Islet precursor cell (in vitro differentiated cells): Measurements from ENCODE around the gene FHIT.

Source experiments
- DNase-seq: peaks from one replicate; pipeline ENCODE4 v3.0.0-alpha.2; 2018

The FHIT gene

GRCh38 chr3:60015032-60015705 lies 1236.1 kb downstream of the FHIT start:
- no peak for DNase-seq

DNA sequence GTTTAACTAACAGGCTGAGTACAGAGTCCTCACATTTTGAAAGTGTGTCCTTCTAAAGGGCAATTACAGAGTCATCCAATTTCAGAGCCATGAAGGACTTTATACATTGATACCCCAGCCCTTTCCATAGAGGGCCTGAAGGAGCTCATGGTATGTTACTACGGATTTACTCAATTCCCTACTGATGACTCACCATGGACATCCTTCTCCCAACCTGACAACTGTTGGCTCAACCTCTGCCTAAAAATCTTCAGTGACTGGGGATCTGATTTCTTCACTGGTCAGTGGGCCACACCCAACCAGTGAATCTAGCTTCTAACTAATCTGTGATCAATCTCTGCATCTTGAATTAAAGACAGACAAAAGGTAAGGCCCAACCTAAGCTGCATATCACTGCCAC lies 1238.0 kb downstream of the FHIT start:
- peak; percentile 56 for DNase-seq

GRCh38 chr3:60011218-60011617 lies 1240.0 kb downstream of the FHIT start:
- DNase-seq, result no peak

DNA sequence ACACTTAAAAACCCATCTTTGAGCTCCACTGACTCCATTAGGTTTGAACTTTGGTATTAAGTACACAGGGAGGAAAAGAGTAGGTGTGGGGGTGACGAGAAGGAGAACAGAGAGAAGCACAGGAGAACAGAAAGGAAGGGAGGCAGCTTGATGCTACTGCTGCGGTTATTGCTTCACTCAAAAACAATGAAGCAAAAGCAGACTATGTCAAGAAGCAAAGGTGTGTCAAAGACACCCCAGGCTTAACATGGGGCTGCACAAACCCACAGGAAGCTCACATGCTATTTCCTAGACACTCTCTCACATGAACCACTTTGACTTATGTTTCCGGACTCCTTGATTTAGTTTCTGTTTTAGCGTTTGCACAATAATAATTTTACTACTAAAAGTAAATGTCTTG lies 1240.5 kb downstream of the FHIT start:
- no peak for DNase-seq

DNA sequence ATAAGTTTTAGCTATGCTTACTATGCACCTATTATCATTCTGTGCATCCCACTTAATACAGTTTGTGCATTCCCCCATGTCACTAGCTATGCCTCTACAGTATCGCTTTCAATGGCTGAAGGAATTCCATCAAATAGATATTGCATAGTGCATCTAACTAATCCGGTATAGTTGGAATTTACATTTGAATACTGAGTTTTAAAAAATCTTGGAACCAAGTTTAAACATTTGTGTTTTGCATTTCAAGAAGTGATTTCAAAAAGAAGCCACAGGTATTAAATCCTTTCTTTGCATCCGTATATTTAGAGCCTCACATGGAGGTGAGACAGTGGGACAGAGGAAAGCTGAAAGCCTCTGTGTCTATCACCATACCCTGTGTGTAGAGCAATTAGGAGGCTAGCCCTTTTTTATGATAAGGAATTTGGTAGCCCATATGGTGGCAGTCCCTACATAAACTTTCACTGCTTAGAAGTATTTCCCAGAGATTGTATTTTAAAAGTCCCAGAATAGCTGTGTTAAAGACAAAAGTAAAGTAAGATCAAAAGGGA lies 1241.2 kb downstream of the FHIT start:
- no peak for DNase-seq

DNA sequence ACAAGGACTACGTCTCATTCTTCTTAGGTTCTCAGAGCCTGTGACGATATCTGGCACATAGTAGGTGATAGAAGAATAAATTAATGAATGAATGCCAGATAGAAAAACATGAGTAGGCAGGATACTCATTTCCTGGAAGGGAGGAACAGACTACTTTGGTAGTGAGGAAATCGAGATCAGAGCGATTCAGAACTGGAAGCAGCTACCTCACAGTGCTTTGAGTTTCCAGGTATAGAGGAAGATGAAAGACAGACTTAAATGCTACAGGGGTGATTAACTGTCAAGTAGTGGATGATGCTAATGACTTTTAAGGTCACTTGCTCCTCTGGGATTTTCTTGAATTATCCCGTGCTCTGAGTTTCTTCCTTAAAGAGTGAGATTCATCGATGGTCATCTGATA lies 1249.9 kb downstream of the FHIT start:
- DNase-seq, result no peak

DNA sequence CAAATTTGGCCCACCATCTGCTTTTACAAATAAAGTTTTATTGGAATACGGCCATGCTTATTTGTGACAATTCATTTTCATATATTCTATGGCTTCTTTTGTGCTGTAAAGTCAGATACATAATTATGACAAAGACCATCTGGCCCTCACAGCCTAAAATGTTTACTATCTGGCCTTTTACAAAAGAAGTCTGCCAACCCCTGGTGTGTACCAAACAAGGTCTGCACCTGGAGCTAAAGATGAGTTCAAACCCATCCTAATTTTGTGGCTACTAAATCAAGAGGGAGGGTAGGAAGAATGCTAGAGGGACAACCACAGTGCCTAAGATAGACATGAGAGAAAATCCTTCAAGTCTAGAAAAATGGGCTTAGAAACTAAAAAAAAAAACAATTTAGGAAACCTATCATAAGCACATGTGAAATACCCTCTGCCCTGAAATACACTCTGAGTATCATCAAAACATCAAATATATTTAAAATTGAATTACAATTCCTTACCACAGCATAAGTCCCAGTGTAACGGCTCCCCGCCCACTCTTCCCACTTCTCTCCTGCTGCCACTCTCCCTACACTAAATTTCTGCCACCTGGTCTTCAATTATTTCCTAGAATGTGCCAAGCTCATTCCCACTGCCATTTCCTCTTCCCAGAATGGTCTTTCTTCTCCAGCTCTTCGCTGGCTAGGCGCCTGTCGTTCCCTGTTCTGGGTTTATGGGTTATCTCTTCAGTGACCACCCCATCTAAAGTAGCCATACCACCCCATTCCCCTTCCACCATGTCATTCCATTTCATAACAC lies 1250.7 kb downstream of the FHIT start:
- DNase-seq, result no peak

- DNase-seq, result no peak
Observed at GRCh38 chr3:59998058-59998457, 1253.2 kb downstream of the FHIT start.

- no peak for DNase-seq
Observed at GRCh38 chr3:59997583-59997982, 1253.7 kb downstream of the FHIT start.

DNA sequence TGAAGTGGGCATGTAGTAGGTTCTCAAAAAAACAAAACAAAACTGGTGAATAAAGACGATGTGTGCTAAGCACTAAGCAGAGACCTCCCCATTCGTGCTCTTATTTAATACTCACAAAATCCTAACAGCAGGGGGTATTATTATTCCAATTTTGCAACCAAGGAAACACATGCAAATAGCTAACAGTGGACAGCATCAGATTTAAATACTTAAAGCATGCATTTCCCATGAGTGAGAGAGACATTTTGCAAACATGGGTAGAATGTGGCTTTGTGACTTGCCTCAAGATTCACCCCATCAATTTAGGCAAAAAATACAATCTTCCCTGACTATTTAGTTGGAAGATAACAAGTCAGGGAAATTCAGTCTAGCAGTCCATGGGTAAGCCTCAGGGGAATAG lies 1255.2 kb downstream of the FHIT start:
- no peak for DNase-seq

GRCh38 chr3:59995563-59995962 lies 1255.7 kb downstream of the FHIT start:
- no peak for DNase-seq

DNA sequence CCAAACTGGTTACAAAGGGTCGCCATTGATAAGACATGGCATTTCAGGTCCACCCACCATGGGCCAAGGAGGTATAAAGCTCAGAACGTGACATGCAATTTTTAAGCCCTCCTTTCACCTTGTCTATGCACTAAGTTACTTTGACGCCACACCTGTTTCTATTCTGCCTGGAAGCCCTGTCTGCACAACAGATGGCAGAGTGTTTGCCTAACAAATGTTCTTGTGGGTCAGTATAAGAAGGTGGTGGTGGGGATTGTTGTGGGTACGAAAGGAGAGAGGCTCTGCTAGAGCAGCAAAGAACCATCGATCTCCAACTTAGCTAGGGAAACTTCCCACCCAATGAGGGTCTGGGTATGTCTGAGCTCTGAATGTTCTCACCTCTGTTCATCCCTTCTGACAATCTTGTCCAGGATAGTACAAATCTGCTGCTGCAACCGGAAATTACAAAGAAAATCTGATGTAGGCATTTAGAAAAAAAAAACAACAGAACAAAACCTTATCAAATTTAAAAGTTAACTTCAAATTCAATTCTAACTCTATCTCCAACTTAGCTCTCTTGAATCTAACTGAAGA lies 1256.4 kb downstream of the FHIT start:
- DNase-seq, result no peak

- no peak for DNase-seq
Observed at GRCh38 chr3:59992578-59992977, 1258.7 kb downstream of the FHIT start.

DNA sequence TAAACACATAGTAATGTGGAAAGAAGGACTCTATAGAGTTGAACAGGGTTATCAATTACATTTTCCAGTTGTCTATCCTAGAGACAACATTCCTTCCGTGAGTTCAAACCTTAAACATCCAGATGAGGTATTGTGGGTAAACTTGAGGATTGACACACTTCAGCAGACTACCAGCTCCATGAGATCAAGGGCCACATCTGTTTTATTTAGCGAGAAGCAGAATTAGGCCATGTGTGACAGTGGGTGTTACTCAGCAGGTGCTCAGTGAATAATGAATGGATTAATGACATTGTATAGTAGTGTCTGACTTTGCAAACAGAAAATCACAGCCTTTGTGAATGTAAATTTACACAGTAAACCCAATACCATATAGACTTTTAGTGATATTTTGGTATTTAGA lies 1260.3 kb downstream of the FHIT start:
- DNase-seq, result no peak

DNA sequence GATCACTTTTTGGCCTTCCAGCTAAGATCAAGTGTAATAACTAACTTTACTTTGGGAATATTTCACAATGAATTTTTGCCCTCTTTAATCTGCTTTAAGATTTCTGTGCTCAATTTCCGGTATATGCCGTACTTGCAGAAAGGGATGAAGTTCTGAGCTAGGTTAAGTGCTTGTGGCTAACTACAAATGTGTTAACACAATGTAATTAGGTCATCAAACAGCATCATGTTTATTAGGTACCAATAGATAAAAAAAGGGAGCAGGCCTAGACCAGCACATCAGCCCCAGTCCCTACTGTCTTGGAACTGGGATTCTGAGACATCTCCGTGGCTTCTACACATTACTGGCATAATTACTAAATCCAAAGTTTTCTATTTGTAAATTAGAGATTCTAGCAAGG lies 1268.7 kb downstream of the FHIT start:
- no peak for DNase-seq

GRCh38 chr3:59981377-59981776 lies 1269.9 kb downstream of the FHIT start:
- DNase-seq, result no peak

GRCh38 chr3:59980576-59980975 lies 1270.7 kb downstream of the FHIT start:
- DNase-seq, result no peak

DNA sequence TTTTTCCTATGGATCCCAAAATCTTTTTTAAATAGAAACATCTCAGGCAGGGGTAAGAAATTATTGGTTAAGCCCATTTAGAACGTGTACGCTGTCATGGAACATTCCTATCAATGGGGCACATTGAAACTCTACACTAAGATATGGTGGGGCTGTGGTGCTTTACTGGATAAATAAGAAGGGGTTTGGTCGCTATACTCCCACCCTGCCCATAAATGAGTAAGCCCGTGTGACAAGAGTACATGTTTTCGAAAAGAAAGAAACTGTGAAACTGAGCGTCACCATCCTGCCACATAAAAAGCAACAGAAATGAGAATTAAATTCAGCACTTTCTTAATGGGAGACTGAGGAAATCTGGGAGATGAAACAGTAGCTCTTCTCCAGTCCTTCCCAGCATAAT lies 1271.7 kb downstream of the FHIT start:
- DNase-seq, result no peak

GRCh38 chr3:59978979-59979378 lies 1272.3 kb downstream of the FHIT start:
- DNase-seq, result no peak

- no peak for DNase-seq
Observed at GRCh38 chr3:59970796-59971195, 1280.5 kb downstream of the FHIT start.

- DNase-seq, result no peak
Observed at GRCh38 chr3:59970376-59970775, 1280.9 kb downstream of the FHIT start.

DNA sequence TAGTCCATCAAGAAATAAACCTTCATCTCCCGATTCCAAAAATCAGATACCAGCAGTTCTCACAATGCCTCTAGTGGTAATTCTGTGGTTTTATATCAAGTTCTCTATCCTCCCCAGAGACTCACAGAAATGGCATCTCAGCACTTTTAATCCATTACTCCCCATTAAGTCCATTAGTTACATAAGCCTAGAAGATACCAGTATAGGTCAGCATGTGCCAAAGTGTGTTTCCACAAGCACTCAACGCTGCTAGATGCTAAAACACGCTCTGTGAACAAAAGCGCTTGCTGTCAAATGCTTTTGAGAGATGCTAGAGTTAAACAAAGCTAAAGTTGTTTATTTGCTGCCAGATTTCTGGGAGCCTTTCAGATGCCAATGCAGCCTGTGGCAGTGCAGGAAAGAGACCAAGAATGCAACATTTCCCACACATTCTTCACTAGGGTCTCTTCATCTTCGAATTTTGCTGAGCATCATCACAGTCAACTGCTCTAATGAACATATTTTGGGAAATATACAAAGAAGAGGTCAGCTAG lies 1282.7 kb downstream of the FHIT start:
- no peak for DNase-seq

DNA sequence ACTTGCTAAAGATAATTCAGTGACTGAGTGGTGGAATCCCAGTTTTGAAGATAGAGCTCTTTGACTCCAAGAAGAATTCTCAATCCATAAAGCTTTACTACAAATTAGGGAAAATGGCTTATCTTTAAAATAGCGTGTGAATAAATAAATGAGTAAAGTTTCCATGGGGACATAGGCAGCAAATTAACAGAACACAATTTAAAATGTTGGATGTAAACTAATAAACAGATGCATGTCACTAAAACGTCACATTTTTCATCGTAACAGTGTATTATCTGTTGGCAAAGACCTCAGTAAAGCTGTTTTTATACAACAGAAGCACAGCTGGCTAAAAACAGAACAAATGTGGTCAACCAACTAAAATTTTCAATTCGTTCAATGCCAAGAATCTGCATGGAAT lies 1287.6 kb downstream of the FHIT start:
- no peak for DNase-seq

DNA sequence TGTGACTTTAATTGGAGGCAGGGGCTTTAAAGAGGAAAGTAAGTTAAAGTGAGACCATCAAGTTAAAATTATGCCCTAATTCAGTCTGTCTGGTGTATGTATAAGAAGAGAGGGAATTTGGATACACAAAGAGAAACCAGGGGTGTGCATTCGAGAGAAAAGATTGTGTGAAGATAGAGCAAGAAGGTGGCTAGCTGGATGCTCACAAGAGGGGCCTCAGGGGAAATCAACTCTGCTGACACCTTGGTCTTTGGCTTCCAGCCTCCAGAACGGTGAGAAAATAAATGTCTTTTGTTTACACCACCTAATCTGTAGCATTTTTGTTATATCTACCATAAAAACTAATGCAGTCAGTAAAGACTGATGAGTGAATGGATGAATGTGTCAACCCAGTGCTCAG lies 1294.1 kb downstream of the FHIT start:
- no peak for DNase-seq
